Measurements from ENCODE around the gene PDE8B.

Gene PDE8B

GRCh38 chr5:77311214-77311571 lies 100.7 kb downstream of the PDE8B start:
- ATAC-seq, result no peak
- TF ChIP-seq SNAI2 (CRISPR knock-in tag; IDR thresholded peaks at IDR 0.05), result no peak
- no peak for TF ChIP-seq ZFP30 (CRISPR knock-in tag; IDR thresholded peaks at IDR 0.05)
- no peak for TF ChIP-seq ESRRG (CRISPR knock-in tag; IDR thresholded peaks at IDR 0.05)
- no peak for TF ChIP-seq ZFP3 (CRISPR knock-in tag; IDR thresholded peaks at IDR 0.05)
- no peak for TF ChIP-seq PPARA (CRISPR knock-in tag; IDR thresholded peaks at IDR 0.05; ENCODE audit: borderline replicate concordance)
- TF ChIP-seq CSDC2 (CRISPR knock-in tag; IDR thresholded peaks at IDR 0.05), result no peak
- TF ChIP-seq, protein P1, sequence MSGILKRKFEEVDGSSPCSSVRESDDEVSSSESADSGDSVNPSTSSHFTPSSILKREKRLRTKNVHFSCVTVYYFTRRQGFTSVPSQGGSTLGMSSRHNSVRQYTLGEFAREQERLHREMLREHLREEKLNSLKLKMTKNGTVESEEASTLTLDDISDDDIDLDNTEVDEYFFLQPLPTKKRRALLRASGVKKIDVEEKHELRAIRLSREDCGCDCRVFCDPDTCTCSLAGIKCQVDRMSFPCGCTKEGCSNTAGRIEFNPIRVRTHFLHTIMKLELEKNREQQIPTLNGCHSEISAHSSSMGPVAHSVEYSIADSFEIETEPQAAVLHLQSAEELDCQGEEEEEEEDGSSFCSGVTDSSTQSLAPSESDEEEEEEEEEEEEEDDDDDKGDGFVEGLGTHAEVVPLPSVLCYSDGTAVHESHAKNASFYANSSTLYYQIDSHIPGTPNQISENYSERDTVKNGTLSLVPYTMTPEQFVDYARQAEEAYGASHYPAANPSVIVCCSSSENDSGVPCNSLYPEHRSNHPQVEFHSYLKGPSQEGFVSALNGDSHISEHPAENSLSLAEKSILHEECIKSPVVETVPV (CRISPR knock-in tag; IDR thresholded peaks at IDR 0.05), result no peak
- TF ChIP-seq, protein P2, sequence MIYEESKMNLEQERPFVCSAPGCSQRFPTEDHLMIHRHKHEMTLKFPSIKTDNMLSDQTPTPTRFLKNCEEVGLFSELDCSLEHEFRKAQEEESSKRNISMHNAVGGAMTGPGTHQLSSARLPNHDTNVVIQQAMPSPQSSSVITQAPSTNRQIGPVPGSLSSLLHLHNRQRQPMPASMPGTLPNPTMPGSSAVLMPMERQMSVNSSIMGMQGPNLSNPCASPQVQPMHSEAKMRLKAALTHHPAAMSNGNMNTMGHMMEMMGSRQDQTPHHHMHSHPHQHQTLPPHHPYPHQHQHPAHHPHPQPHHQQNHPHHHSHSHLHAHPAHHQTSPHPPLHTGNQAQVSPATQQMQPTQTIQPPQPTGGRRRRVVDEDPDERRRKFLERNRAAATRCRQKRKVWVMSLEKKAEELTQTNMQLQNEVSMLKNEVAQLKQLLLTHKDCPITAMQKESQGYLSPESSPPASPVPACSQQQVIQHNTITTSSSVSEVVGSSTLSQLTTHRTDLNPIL (CRISPR knock-in tag; IDR thresholded peaks at IDR 0.05; ENCODE audit: low read depth), result no peak
- TF ChIP-seq PATZ1 (CRISPR knock-in tag; IDR thresholded peaks at IDR 0.05; ENCODE audit: borderline replicate concordance), result no peak
- no peak for TF ChIP-seq ZNF565 (CRISPR knock-in tag; conservative IDR thresholded peaks at IDR 0.05; ENCODE audit: low read depth)

GRCh38 chr5:77312413-77312812 lies 101.9 kb downstream of the PDE8B start:
- no peak for TF ChIP-seq TOX (CRISPR knock-in tag; IDR thresholded peaks at IDR 0.05; ENCODE audit: borderline replicate concordance)
- no peak for TF ChIP-seq ARNTL (CRISPR knock-in tag; IDR thresholded peaks at IDR 0.05; ENCODE audit: borderline replicate concordance, low read depth)
- TF ChIP-seq PPARA (CRISPR knock-in tag; IDR thresholded peaks at IDR 0.05; ENCODE audit: borderline replicate concordance), result no peak
- TF ChIP-seq, protein P3, sequence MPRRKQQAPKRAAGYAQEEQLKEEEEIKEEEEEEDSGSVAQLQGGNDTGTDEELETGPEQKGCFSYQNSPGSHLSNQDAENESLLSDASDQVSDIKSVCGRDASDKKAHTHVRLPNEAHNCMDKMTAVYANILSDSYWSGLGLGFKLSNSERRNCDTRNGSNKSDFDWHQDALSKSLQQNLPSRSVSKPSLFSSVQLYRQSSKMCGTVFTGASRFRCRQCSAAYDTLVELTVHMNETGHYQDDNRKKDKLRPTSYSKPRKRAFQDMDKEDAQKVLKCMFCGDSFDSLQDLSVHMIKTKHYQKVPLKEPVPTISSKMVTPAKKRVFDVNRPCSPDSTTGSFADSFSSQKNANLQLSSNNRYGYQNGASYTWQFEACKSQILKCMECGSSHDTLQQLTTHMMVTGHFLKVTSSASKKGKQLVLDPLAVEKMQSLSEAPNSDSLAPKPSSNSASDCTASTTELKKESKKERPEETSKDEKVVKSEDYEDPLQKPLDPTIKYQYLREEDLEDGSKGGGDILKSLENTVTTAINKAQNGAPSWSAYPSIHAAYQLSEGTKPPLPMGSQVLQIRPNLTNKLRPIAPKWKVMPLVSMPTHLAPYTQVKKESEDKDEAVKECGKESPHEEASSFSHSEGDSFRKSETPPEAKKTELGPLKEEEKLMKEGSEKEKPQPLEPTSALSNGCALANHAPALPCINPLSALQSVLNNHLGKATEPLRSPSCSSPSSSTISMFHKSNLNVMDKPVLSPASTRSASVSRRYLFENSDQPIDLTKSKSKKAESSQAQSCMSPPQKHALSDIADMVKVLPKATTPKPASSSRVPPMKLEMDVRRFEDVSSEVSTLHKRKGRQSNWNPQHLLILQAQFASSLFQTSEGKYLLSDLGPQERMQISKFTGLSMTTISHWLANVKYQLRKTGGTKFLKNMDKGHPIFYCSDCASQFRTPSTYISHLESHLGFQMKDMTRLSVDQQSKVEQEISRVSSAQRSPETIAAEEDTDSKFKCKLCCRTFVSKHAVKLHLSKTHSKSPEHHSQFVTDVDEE (CRISPR knock-in tag; IDR thresholded peaks at IDR 0.05), result no peak
- no peak for TF ChIP-seq SNAI2 (CRISPR knock-in tag; IDR thresholded peaks at IDR 0.05)
- no peak for TF ChIP-seq PATZ1 (CRISPR knock-in tag; IDR thresholded peaks at IDR 0.05; ENCODE audit: borderline replicate concordance)
- TF ChIP-seq ZNF565 (CRISPR knock-in tag; conservative IDR thresholded peaks at IDR 0.05; ENCODE audit: low read depth), result no peak
- no peak for TF ChIP-seq ZNF70 (CRISPR knock-in tag; IDR thresholded peaks at IDR 0.05)
- TF ChIP-seq, protein P2 (CRISPR knock-in tag; IDR thresholded peaks at IDR 0.05; ENCODE audit: low read depth), result no peak
- no peak for TF ChIP-seq BACH2 (CRISPR knock-in tag; IDR thresholded peaks at IDR 0.05; ENCODE audit: borderline replicate concordance)
- no peak for TF ChIP-seq ZFP3 (CRISPR knock-in tag; IDR thresholded peaks at IDR 0.05)
- TF ChIP-seq CSDC2 (CRISPR knock-in tag; IDR thresholded peaks at IDR 0.05), result no peak
- TF ChIP-seq, protein P4, sequence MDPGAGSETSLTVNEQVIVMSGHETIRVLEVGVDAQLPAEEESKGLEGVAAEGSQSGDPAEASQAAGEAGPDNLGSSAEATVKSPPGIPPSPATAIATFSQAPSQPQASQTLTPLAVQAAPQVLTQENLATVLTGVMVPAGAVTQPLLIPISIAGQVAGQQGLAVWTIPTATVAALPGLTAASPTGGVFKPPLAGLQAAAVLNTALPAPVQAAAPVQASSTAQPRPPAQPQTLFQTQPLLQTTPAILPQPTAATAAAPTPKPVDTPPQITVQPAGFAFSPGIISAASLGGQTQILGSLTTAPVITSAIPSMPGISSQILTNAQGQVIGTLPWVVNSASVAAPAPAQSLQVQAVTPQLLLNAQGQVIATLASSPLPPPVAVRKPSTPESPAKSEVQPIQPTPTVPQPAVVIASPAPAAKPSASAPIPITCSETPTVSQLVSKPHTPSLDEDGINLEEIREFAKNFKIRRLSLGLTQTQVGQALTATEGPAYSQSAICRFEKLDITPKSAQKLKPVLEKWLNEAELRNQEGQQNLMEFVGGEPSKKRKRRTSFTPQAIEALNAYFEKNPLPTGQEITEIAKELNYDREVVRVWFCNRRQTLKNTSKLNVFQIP (CRISPR knock-in tag; IDR thresholded peaks at IDR 0.05; ENCODE audit: borderline replicate concordance, low read depth), result no peak
- TF ChIP-seq GLIS3 (CRISPR knock-in tag; IDR thresholded peaks at IDR 0.05), result no peak
- TF ChIP-seq, protein P1 (CRISPR knock-in tag; IDR thresholded peaks at IDR 0.05), result no peak
- ATAC-seq, result no peak
